ENCODE measurements around the gene REEP3. TPM values are rescaled to one million over a fixed set of nuclear protein-coding genes. Genes with fewer than 3 reads are reported as not detected.

The REEP3 gene
- total RNA-seq, 2 donors from 2014 or later: 30.7 to 33.0 TPM

DNA sequence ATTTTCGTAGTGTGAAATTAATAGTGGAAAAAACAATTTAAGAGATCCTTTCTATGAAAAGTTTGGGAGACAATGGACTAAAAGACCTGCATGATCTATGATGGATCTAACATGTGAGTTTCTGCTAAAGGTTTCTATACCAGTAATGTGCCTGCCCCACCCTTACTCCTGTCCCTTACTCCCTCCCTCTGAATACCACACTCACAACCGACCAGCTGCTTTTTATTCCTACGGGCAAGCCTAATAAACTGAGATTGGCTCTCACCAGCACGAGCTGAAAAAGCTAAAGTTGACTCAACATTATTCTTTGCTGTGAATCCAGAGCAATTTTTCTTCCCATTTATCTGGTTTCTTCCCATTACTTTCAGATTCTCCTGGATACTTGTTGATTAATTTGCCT lies 17.8 kb upstream of the REEP3 start:
- TF ChIP-seq, protein P1, sequence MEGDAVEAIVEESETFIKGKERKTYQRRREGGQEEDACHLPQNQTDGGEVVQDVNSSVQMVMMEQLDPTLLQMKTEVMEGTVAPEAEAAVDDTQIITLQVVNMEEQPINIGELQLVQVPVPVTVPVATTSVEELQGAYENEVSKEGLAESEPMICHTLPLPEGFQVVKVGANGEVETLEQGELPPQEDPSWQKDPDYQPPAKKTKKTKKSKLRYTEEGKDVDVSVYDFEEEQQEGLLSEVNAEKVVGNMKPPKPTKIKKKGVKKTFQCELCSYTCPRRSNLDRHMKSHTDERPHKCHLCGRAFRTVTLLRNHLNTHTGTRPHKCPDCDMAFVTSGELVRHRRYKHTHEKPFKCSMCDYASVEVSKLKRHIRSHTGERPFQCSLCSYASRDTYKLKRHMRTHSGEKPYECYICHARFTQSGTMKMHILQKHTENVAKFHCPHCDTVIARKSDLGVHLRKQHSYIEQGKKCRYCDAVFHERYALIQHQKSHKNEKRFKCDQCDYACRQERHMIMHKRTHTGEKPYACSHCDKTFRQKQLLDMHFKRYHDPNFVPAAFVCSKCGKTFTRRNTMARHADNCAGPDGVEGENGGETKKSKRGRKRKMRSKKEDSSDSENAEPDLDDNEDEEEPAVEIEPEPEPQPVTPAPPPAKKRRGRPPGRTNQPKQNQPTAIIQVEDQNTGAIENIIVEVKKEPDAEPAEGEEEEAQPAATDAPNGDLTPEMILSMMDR (conservative IDR thresholded peaks at IDR 0.05): no peak
- no peak for DNase-seq
- no peak overlapping the region for H3K4me3 ChIP-seq (ENCODE audit: low read length)
- Mint-ChIP-seq H3K9me3 (no peaks in the 10 kb centered on the region), H3K4me1 (peaks cover 23% of the 10 kb centered on the region), H3K36me3 (ENCODE audit: low read depth) (peaks cover 13% of the 10 kb centered on the region), H3K27ac (peak overlapping the region; percentile 74), H3K27me3 (ENCODE audit: insufficient read depth) (no peaks in the 10 kb centered on the region), H3K4me3 (no peak overlapping the region)
- H3K4me1 ChIP-seq (ENCODE audit: control insufficient read depth, insufficient read depth, low read length): no peaks in the 10 kb centered on the region
- no peak overlapping the region for H3K9ac ChIP-seq (ENCODE audit: extremely low read depth, low read length, poor library complexity, severe bottlenecking)
- H3K36me3 ChIP-seq (ENCODE audit: control insufficient read depth, insufficient read depth, low read length): peaks cover 3% of the 10 kb centered on the region
- no peak overlapping the region for H3K27ac ChIP-seq (ENCODE audit: low read depth, low read length)
- no peaks in the 10 kb centered on the region for H3K9me3 ChIP-seq (ENCODE audit: control insufficient read depth, low read length)
- H3K27me3 ChIP-seq (ENCODE audit: control insufficient read depth, insufficient read depth, low read length, poor library complexity, severe bottlenecking): no peaks in the 10 kb centered on the region
- WGBS, 2 experiments (ENCODE audit: insufficient coverage in 1 of 2, insufficient read length in 1 of 2): 86 to 91% methylated on average over 4 of the region's 4 CpGs

DNA sequence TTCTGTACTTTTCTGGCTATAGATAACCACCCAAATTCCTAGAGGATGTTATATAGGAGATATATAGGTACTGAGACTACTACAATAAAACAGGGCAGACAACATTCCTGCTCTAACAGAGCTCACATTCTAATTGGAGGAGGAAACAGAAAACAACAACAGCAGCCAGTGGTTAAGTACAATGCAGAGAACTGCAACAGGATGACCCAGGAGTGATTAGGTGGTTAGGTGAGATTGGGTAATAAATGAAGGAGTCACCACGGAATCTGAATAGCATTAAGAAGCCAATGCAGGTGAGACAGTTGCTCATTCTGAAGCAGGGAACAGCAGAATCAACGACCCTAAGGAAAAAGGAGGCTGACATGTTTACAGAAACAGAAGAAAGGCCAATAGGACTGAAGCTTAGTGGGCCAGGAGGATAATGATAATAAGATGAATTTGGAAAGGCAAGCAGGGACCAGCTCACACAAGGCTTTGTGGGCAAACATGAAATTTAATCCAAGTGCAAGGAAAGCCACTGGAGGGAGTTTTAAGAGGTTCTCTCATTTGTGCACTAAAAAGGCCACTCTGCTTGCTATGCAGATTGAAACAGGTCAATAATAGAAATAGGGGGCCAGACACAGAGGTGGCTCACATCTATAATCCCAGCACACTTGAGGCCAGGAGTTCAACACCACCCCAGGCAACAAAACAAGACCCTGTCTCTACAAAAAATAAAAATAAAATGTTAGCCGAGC lies 16.9 kb upstream of the REEP3 start:
- H3K9me3 ChIP-seq (ENCODE audit: control insufficient read depth, low read length): peaks cover 7% of the 10 kb centered on the region
- peaks cover 29% of the 10 kb centered on the region for H3K4me1 Mint-ChIP-seq
- H3K4me3 Mint-ChIP-seq: no peak overlapping the region
- no peaks in the 10 kb centered on the region for H3K27me3 Mint-ChIP-seq (ENCODE audit: insufficient read depth)
- peak overlapping the region; percentile 72 for H3K27ac Mint-ChIP-seq
- 60 to 67% methylated on average over 2 to 3 of the region's 3 CpGs for WGBS, 2 experiments (ENCODE audit: insufficient coverage in 1 of 2, insufficient read length in 1 of 2)
- H3K36me3 Mint-ChIP-seq (ENCODE audit: low read depth): peaks cover 15% of the 10 kb centered on the region
- H3K27ac ChIP-seq (ENCODE audit: low read depth, low read length): no peak overlapping the region
- H3K27me3 ChIP-seq (ENCODE audit: control insufficient read depth, insufficient read depth, low read length, poor library complexity, severe bottlenecking): no peaks in the 10 kb centered on the region
- H3K4me1 ChIP-seq (ENCODE audit: control insufficient read depth, insufficient read depth, low read length): no peaks in the 10 kb centered on the region
- H3K4me3 ChIP-seq (ENCODE audit: low read length): no peak overlapping the region
- peak; percentile 62 for DNase-seq
- H3K36me3 ChIP-seq (ENCODE audit: control insufficient read depth, insufficient read depth, low read length): peaks cover 11% of the 10 kb centered on the region
- no peaks in the 10 kb centered on the region for H3K9me3 Mint-ChIP-seq
- H3K9ac ChIP-seq (ENCODE audit: extremely low read depth, low read length, poor library complexity, severe bottlenecking): no peak overlapping the region
- TF ChIP-seq, protein P1 (conservative IDR thresholded peaks at IDR 0.05): no peak

DNA sequence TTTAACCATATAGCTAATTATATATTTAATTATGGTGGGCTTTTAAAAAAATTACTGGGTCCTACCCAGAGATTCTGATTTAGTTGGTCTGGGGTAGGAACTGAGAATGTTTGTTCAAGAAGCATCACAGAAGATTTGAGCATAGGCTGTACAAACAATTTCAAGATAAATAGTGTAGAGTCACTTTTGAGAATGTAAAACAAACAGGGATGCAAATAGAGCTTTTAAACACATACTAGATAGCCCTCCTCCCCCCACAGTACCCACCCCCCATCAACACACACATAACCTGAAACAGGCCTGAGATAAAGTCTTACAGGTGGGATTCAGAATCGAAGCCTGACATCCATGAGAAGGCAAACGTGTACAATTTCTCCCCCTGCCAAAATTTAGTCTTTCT lies 15.6 kb upstream of the REEP3 start:
- H3K4me1 ChIP-seq (ENCODE audit: control insufficient read depth, insufficient read depth, low read length): no peaks in the 10 kb centered on the region
- 93% methylated on average over 2 of the region's 2 CpGs; no CpG with 5 or more reads in 1 of the 2 experiments for WGBS, 2 experiments (ENCODE audit: insufficient coverage in 1 of 2, insufficient read length in 1 of 2)

More for the DNA sequence above, 15.6 kb upstream of the REEP3 start:
- peak overlapping the region; percentile 28 for H3K27ac Mint-ChIP-seq
- Histone ChIP-seq H3K9ac (ENCODE audit: extremely low read depth, low read length, poor library complexity, severe bottlenecking) (no peak overlapping the region), H3K36me3 (ENCODE audit: control insufficient read depth, insufficient read depth, low read length) (peaks cover 11% of the 10 kb centered on the region), H3K4me3 (ENCODE audit: low read length) (no peak overlapping the region), H3K9me3 (ENCODE audit: control insufficient read depth, low read length) (peaks cover 9% of the 10 kb centered on the region), H3K27me3 (ENCODE audit: control insufficient read depth, insufficient read depth, low read length, poor library complexity, severe bottlenecking) (no peaks in the 10 kb centered on the region), H3K27ac (ENCODE audit: low read depth, low read length) (no peak overlapping the region)
- TF ChIP-seq, protein P1 (conservative IDR thresholded peaks at IDR 0.05): no peak
- H3K36me3 Mint-ChIP-seq (ENCODE audit: low read depth): peaks cover 16% of the 10 kb centered on the region
- no peaks in the 10 kb centered on the region for H3K27me3 Mint-ChIP-seq (ENCODE audit: insufficient read depth)
- H3K9me3 Mint-ChIP-seq: no peaks in the 10 kb centered on the region
- H3K4me1 Mint-ChIP-seq: peaks cover 30% of the 10 kb centered on the region
- no peak overlapping the region for H3K4me3 Mint-ChIP-seq
- DNase-seq: no peak
